Measurements from ENCODE around the gene SLC25A51. TPM values are rescaled to one million over a fixed set of nuclear protein-coding genes. Genes with fewer than 3 reads are reported as not detected.

The SLC25A51 gene, protein sequence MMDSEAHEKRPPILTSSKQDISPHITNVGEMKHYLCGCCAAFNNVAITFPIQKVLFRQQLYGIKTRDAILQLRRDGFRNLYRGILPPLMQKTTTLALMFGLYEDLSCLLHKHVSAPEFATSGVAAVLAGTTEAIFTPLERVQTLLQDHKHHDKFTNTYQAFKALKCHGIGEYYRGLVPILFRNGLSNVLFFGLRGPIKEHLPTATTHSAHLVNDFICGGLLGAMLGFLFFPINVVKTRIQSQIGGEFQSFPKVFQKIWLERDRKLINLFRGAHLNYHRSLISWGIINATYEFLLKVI
- 72.1 and 74.6 TPM in 2 replicates for total RNA-seq

DNA sequence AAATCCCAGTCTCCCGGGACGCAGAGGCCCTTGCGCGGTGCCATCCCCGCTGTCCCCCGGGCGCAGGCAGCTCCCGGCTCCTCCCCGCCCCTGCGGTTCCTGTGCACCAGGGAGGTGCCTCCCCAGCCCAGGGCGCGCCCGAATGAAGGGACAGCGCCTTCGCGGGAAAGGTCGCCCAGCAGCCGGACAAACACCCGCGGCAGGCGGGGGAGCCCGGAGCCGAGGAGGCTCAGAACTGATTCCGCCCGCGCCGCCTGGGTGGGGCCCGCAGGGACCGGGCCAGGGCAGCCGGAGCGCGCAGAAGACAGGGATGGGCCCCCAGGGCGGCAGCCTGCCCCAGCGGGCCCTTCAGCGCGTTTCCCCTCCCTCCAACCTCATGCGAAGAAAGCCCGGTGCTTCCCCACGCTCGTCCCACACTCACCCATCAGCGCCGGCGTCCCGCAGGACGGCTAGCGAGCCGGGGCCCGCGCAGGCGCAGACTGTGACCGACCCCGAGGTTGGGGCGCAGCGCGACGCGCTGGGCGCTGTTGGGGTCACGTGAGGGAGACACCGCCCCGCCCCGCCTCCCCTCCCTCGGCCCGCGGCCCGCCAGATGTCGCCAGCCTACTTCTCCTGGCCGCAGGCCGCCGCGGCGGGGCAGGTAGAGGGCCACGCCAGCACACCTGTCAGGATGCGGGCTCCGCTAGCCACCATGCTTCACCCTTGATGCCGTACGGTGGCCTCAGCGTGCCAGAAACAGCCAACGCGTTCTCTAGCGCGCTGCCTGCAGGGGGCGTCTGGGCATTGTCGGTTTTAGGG, at the start of gene SLC25A51:
TSS of gene SLC25A51 (minus strand) at position 481 of the 798 bp plus-strand sequence. CDS start 15,577 bp downstream, outside the sequence.

Other genes with a start within 250 kb of the SLC25A51 start
- 2.7 and 2.9 TPM in 2 replicates for gene TRMT10B, start 150.3 kb downstream of the SLC25A51 start, total RNA-seq
- gene EXOSC3, start 119.1 kb downstream of the SLC25A51 start, total RNA-seq, result 40.3 and 68.7 TPM in 2 replicates
- 12.0 and 20.1 TPM in 2 replicates for gene DCAF10, start 103.3 kb downstream of the SLC25A51 start, total RNA-seq
- 10.4 and 16.3 TPM in 2 replicates for gene SHB, start 165.1 kb upstream of the SLC25A51 start, total RNA-seq

Measured in epithelial cell of umbilical artery (primary cell).